GM23338 (cell line): ENCODE results near the gene LRRC38.

Source experiments
- CTCF ChIP-seq, 2 experiments: fragments of 200-600 bp in 1 of 2; sonication (generic) in 1 of 2; conservative IDR thresholded peaks; 2 replicates each; pipeline versions ENCODE4 v1.5.1 to v1.6.1; 2016 to 2017; ENCODE audit warnings: antibody characterized with exemption in 2 of 2, low read depth in 2 of 2, mild to moderate bottlenecking in 2 of 2, moderate library complexity in 1 of 2
- EZH2 ChIP-seq: fragments of 200-600 bp; sonication (generic); IDR thresholded peaks from one replicate; pipeline ENCODE4 v1.8.0; 2017; ENCODE audit warnings: antibody characterized with exemption, mild to moderate bottlenecking, low read depth; ENCODE audit not compliant: unreplicated experiment
- EZH2phosphoT487 ChIP-seq: fragments of 200-600 bp; sonication (generic); IDR thresholded peaks from one replicate; pipeline ENCODE4 v1.8.1; 2018; ENCODE audit warnings: antibody characterized with exemption; ENCODE audit not compliant: unreplicated experiment
- POLR2AphosphoS5 ChIP-seq: IDR thresholded peaks from 2 replicates; pipeline ENCODE4 v1.6.1; 2016; ENCODE audit warnings: antibody characterized with exemption, low read depth

- TF ChIP-seq CTCF (conservative IDR thresholded peaks at IDR 0.05; ENCODE audit: low read depth in 2 of 2) (no peak), POLR2AphosphoS5 (no peak), EZH2 (no peak), EZH2phosphoT487 (no peak)
These were observed 27.8 kb upstream of the LRRC38 start for GRCh38 chr1:13541435-13542215.
